BJ (cell line): ENCODE data around the gene PRMT3. TPM values are rescaled to one million over a fixed set of nuclear protein-coding genes. Genes with fewer than 3 reads are reported as not detected.
"Not testable (repeated sequence)": the region's sequence is repeated elsewhere in the genome, so short reads cannot be mapped to it uniquely, and the experiment has no call there.

Experiments
- CTCF ChIA-PET: fragments of 350-600 bp; formaldehyde crosslinking; extraction: SDS; loops from one replicate; lab custom pipeline; 2021; ENCODE audit warnings: antibody characterized with exemption, inconsistent platforms; lab: Yijun Ruan, JAX
- POLR2A ChIA-PET: fragments of 300-600 bp; sonication (Branson Sonifier 250); formaldehyde crosslinking; extraction: SDS; loops from one replicate; lab custom pipeline; 2021; ENCODE audit warnings: antibody characterized with exemption; lab: Charles Lee
- DNase-seq: peaks from one replicate; pipeline ENCODE4 v3.0.0-alpha.2; 2011; ENCODE audit warnings: low read depth
- H3K27me3 ChIP-seq: 2 replicates; pipeline ENCODE4 v1.6.0; 2011; ENCODE audit warnings: low read length; ENCODE audit not compliant: control insufficient read depth, insufficient read depth
- H3K36me3 ChIP-seq: 2 replicates; pipeline ENCODE4 v1.5.1; 2011; ENCODE audit warnings: low read length; ENCODE audit not compliant: control insufficient read depth, insufficient read depth
- H3K4me3 ChIP-seq: 2 replicates; pipeline ENCODE4 v1.5.1; 2011; ENCODE audit warnings: low read depth, mild to moderate bottlenecking, control low read depth, low read length
- polyA plus RNA-seq: library from polyadenylated mRNA; depleted of rRNA; stranded (reverse); fragments of >200 nt; gene quantifications from 2 replicates; pipeline ENCODE4 v1.2.3, GENCODE V29; 2011
- TF ChIP-seq, protein P1 (sequence below): IDR thresholded peaks from 2 replicates; pipeline ENCODE4 v1.5.1; 2011; ENCODE audit warnings: low read depth, mild to moderate bottlenecking, control low read depth, inconsistent platforms, low read length, moderate library complexity; ENCODE audit not compliant: insufficient read depth

The PRMT3 gene
- polyA plus RNA-seq, 1 experiment = 5.6 TPM

DNA sequence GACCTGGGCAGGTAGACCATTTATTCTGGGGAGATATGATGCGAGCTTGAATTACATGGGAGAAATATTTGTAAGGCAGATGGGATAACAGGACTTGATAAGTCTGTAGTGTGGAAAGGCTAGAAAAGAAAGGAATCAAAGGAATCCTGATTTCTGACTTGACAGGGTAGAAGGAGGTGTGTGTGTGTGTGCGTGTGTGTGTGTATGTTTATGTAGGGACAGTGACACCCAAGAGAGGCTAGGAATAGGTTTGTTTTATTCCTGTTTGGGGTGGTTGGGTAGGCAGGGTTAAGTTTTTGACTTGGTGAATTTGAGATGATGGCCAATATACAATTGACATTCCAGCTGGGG is 24.4 kb upstream of the PRMT3 start:
- H3K4me3 ChIP-seq = peak overlapping the region; percentile 63
- POLR2A ChIA-PET = no interaction called here
- CTCF ChIA-PET = interaction anchor here (0.8 to 2.9 kb wide), 3 partner anchors 9 to 428 kb away, joined by 3 to 43 read pairs (median 5); no protein-coding TSS in a partner anchor
- H3K36me3 ChIP-seq = no peaks in the 10 kb centered on the region
- TF ChIP-seq, protein P1, sequence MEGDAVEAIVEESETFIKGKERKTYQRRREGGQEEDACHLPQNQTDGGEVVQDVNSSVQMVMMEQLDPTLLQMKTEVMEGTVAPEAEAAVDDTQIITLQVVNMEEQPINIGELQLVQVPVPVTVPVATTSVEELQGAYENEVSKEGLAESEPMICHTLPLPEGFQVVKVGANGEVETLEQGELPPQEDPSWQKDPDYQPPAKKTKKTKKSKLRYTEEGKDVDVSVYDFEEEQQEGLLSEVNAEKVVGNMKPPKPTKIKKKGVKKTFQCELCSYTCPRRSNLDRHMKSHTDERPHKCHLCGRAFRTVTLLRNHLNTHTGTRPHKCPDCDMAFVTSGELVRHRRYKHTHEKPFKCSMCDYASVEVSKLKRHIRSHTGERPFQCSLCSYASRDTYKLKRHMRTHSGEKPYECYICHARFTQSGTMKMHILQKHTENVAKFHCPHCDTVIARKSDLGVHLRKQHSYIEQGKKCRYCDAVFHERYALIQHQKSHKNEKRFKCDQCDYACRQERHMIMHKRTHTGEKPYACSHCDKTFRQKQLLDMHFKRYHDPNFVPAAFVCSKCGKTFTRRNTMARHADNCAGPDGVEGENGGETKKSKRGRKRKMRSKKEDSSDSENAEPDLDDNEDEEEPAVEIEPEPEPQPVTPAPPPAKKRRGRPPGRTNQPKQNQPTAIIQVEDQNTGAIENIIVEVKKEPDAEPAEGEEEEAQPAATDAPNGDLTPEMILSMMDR = no peak
- H3K27me3 ChIP-seq = no peaks in the 10 kb centered on the region
- no peak for DNase-seq

DNA sequence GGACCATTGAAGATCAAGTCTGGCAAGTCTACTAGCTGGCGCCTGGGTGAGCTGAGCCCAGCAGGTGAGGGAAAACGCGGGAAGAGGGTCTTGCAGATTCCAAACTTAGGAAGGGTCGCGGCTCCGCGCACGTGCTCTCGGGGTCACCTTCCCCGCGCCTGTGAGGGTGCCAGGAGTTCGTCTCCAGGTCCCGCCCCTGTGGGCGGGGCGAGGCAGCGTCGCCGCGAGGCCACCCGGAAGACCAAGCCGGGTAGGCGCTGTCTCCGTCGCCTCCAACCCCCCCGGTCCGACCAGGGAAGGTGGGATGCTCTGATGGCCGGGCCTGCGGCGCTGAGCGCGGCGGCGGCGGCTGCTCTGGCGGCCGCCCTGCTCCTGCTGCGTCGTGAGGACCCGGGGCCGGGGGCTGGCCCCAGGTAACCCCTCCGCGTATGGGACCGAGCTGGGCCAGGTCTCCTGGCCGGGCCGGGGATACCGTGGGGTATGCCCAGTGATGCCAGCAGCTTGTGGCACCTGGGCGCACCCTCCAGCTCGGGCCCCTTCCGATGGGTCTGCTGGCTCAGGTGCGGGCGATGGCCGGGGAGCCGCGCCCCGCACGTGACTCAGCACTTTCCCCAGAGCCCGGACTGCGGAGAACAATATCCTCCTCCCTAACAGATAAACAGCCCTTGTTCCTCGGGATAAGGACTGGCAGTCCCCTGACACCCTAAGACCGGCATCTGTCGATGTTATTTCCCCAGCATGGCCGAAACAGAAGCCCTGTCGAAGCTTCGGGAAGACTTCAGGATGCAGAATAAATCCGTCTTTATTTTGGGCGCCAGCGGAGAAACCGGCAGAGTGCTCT is 23.8 kb upstream of the PRMT3 start, which contains the start of gene HTATIP2:
Gene HTATIP2 (plus strand): TSS at position 215 of the 841 bp plus-strand sequence. CDS start 524 bp downstream, at position 739.
- H3K4me3 ChIP-seq = peak within 1 kb of the TSS; percentile 63
- POLR2A ChIA-PET = no interaction called here
- no peak for DNase-seq

DNA sequence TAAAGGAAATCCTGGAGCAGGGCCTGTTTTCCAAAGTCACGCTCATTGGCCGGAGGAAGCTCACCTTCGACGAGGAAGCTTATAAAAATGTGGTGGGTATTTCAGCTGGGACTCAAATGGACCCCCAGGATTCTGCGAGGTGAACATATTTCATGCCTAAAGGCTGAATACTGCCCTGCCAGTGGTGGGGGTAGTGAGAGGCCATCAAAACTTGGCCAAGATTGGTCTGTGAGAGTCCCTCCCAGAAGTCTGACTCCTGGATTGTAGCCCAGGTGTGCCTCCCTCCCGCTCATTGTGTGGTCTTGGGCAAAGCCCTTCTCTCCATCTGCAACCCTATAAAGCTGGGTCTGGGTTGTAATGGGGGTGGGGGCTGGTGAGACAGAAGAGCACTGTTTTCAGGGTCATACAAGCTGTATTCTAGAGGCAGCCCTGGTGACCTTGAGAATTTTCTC is 23.1 kb upstream of the PRMT3 start:
- H3K4me3 ChIP-seq = peak overlapping the region; percentile 63
- TF ChIP-seq, protein P1 = no peak
- DNase-seq = no peak
- no peaks in the 10 kb centered on the region for H3K36me3 ChIP-seq
- H3K27me3 ChIP-seq = no peaks in the 10 kb centered on the region
- ChIA-PET CTCF (interaction anchor here (1.1 to 2.9 kb wide), 3 partner anchors 10 to 246 kb away, joined by 5 to 43 read pairs (median 5); no protein-coding TSS in a partner anchor), POLR2A (no interaction called here)

More for the DNA sequence above, 23.8 kb upstream of the PRMT3 start, which contains the start of gene HTATIP2:
- Histone ChIP-seq H3K27me3 (no peaks in the 10 kb centered on the region), H3K36me3 (no peaks in the 10 kb centered on the region)
- TF ChIP-seq, protein P1 = no peak
- CTCF ChIA-PET = interaction anchor here (0.8 to 2.9 kb wide), 4 partner anchors 10 to 428 kb away, joined by 3 to 43 read pairs (median 5); no protein-coding TSS in a partner anchor

DNA sequence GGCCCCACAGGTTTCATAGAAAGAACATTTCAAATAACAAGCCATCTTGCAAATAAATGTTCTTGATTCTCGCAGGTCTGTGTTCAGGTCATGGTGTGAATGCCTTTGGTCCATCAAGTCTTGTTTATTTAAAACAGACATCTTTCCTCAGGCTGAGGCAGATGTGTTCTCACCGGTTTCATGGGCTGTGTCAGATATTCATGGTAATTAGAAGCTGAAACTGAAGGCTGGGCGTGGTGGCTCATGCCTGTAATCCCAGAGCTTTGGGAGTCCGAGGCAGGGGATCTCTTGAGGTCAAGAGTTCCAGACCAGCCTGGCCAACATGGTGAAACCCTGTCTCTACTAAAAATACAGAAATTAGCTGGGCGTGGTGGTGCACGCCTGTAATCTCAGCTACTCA is 22.1 kb upstream of the PRMT3 start:
- CTCF ChIA-PET = interaction anchor here (1.2 to 1.6 kb wide), 2 partner anchors 11 to 20 kb away, joined by 3 to 6 read pairs; no protein-coding TSS in a partner anchor
- not testable (repeated sequence) for H3K27me3 ChIP-seq

DNA sequence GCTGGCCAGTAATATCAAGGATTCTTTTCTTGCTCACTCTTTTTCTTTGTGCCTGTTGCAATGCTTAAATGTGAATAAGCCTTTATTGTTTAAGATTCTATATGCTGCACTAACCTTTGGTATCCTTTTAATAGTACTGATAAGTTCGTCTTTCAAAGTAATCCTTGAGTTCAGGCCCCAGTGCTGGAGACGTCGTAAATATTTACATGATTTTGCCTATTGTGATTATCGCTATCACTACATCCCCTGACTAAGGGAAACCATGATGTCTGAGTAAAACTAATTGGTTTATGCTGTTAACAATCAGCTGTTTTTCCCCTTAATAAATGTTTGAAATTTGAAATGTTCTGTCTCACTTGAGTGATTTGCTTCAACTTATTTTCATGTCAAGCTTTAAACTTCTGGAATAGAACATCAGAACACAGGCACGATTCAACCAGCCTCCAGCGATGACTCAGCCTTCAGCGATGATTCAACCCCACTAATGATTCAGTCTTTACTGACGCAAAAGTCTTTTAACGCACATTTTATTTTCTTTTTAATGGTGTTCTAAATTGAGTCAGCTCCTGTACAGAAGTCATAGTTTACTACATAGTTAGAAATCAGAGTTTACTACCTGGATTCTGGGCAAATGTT is 20.1 kb upstream of the PRMT3 start:
- TF ChIP-seq, protein P1 = no peak
- Histone ChIP-seq H3K36me3 (no peaks in the 10 kb centered on the region), H3K27me3 (no peaks in the 10 kb centered on the region), H3K4me3 (no peak overlapping the region)
- POLR2A ChIA-PET = no interaction called here
- CTCF ChIA-PET = interaction anchor here (0.8 to 3.5 kb wide), 4 partner anchors 11 to 30 kb away, joined by 3 to 19 read pairs (median 6); no protein-coding TSS in a partner anchor
- DNase-seq = peak; percentile 82

More for the DNA sequence above, 22.1 kb upstream of the PRMT3 start:
- DNase-seq, POLR2A ChIA-PET, H3K36me3 ChIP-seq, H3K4me3 ChIP-seq: not testable (repeated sequence)
